ENCODE measurements around the gene INSRR.

Gene INSRR

DNA sequence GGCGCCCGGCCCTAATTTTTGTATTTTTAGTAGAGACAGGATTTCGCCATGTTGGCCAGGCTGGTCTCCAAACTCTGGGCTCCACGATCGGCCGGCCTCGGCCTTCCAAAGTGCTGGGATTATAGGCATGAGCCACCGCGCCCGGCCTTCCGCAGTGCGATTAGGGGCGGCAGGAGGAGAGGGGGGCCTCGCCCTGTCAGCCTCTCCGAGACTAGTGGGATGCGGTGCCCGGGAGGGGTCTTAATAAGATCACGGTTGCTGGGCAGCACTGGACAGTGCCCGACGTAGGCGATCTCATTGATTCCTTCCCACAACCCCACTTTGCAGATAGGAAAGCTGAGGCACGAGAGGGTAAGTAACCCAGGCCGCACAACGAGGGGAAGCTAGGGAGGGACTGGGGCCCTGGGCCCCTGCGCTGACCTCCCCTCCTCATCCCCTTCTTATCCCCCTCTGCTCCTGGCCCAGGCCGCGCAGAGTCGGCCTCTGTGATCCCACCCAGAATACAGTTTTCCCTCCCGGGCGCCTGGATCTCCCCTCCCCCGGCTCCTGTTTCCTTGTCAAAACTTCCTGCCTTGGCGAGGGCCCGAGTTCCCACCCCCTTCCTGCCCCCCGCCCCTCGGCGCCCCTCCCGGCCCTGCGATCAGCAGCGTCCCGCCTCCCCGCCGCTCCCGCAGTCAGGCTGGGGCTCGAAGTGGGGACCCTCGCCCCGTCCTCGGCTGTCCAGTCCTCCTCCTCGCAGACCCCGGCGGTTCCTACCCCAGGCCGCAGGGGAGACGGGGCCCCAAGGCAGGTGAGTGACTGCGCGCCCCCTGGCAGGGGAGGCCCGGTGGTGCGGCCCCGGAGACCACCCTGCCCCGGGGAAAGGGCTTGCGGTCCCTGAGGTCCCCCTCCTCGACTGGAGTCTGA is 34.4 kb upstream of the INSRR start, which contains the start of gene PEAR1:
Gene PEAR1, plus strand, starts transcription at position 671 of the 906 bp plus-strand sequence. CDS start 10,209 bp downstream, outside the sequence.
- no peak for DNase-seq

DNA sequence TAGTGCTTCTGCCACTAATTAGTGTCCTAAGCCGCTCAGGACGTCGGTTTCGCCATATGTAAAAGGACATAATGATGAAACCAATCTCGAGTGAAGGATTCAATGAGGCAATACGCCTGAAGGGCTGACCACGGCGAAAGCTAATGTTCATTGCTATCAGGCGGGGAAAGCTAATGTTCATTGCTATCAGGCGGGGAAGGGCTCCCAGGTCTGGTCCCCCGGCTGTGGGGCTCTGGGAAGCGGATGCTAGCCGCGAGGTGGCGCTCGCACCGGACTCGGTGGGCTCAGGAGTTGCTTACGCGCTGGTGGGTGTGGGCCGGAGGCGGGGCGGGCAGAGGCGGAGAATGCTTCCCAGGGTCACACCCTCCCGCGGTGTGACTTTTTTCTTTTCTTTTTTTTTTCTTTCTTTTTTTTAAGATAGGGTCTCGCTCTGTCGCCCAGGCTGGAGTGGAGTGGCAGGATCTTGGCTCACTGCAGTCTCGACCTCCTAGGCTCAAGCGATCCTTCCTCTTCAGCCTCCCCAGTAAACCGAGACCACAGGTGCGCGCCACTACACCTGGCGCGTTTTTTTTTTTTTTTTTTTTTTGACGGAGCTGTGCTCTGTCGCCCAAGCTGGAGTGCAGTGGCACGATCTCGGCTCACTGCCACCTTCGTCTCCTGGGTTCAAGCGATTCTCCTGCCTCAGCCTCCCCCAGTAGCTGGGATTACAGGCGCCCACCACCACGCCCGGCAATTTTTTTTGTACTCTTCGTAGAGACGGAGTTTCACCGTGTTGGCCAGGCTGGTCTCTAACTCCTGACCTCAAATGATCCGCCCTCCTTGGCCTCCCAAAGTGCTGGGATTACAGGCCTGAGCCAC is 33.5 kb upstream of the INSRR start:
- DNase-seq, result peak; percentile 90

DNA sequence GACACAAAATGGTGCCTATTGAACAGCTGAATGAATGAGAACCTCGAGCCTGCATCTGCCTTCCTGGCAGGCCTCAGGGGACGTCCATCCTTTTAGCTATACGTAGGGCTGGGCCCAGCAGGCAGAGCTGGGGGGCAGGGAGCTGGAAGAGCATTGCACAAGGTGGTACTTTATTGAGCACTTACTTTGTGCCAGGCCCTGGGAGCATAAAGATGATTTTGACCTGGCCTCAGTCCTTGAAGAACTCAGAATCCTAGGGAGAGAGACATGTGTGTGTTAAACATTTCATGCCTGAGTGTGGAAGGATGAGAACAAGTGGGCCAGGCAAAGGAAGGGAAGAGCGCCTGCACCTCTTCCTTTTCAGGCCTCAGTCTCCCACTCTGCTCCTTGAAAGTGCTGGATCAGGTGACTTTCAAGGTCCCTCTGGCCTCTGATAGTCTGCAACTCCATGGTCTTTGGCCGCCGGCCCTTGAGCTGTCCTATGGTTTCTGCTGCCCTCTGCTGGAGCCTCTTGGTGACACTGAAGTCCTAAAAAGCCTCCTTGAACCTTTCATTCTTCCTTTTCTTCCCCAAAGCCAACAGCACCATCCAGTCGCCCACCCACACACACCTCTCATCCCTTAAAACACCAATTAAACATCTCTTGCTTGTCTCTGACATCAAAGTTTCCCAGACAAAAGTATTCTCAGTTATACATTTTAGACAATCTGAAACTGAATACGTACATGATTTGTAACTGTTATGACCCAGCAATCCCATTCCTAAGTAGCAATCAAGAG is 31.1 kb upstream of the INSRR start:
- peak; percentile 57 for DNase-seq

DNA sequence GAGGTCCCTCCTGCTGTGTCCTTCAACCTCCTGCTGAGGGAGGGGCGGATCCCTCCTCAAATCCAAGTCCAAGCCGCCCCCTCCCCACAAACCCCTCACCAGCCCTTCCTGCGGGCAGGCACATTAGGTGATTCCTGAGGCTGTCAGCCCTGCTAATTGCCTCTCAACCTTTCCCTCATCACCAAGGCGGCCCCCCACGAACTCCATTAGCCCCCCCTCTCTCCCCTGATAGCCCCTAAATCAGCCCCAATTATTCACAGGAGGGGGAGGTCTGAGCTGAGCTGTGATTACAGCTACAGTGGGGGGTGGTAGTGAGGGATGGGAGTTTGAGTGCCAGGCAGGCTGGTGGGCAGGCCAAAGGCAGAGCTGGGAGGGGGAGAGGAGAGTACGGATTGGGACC is 28.8 kb upstream of the INSRR start:
- no peak for DNase-seq

DNA sequence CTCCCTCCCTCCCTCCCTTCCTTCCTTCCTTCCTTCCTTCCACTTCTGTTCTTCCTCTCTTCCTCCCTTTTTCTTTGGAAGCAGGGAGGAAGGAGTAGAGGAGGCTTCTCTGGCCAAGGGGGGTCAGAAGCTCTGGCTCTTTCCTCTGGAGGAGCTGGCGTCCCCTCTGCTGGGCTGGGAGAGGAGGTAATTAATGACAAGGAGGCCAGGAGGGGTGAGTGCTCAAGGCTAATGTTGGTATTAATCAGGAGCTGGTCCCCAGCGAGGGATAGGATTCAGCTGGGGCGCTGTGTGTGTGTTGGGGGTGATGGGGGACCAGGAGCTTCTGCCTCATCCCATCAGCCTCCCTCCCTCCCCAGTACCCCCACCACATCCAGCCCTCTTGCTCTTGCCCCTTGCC is 28.4 kb upstream of the INSRR start:
- DNase-seq, result no peak

DNA sequence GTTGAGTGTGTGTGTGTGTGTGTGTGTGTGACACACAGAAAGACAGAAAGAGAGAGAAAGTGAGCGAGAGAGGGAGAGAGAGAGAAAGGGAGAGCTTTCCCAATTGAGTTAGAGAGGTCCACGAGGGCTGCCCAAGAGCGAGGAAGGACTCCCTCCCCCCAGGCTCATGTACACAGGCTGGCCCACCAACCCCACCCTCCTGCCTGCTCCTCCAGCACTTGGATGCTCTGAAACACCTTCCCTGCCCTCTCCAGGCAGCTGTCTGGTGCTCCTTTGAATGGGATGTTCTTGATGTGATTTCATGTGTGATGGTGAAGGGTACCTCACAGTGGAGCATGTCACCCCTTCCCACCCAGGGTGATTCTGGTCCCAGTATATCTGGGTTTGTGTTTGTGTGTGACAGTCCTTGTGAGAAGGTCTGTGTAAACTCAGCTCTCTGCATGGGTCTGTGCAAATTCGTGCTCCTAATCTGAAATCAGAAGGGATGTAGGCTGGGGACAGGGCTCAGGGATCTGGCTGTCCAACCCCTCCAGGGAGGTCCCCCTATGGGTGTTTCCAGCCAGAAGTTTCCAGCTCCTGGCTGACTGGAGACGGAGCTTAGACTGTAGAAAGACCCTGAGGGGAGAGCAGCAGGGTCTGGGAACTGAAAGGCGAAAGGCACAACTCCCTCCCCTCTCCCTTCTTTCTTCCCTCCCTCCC is 27.8 kb upstream of the INSRR start:
- DNase-seq, result no peak

DNA sequence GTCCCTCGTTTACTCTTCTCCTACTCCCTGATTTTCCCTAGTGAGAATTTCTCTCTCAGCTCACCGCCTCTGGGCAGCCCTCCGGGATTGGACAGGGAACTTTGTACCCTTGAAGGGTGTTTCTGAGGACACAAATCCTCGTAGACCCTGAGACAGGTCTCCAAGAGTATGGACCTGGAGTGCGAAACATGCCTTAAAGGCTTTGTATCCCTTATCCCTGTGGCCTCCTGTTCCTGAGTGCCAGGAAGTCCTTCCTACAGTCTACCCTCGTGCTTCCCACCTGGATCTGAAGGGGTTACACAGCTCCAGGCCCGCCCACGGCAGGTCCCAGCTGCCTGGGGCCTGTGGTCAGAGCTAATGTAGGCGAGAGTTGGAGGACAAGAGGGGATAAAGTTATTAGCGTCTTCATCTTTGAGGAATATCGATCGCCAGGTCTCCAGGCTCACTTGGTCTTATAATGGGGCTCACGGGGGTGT is 27.0 kb upstream of the INSRR start:
- DNase-seq, result no peak

DNA sequence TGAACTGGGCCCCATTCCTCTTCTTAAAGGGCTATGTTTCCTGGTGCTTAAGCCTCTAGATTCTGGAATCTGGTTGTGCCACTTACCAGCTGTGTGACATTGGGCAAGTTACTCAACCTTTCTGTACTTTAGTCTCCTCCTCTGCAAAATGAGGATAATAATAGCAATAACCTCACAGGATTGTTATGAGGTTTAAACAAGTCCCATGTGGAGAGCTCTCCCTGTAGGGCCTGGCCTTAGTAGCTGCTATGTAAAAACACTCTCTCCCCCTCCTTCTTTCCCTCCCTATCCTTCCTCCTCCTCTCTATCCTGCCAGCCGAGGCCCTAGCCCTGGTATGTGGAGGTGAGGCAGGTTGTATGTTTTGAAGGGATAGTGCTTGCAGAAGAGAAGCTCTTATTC is 26.4 kb upstream of the INSRR start:
- no peak for DNase-seq

DNA sequence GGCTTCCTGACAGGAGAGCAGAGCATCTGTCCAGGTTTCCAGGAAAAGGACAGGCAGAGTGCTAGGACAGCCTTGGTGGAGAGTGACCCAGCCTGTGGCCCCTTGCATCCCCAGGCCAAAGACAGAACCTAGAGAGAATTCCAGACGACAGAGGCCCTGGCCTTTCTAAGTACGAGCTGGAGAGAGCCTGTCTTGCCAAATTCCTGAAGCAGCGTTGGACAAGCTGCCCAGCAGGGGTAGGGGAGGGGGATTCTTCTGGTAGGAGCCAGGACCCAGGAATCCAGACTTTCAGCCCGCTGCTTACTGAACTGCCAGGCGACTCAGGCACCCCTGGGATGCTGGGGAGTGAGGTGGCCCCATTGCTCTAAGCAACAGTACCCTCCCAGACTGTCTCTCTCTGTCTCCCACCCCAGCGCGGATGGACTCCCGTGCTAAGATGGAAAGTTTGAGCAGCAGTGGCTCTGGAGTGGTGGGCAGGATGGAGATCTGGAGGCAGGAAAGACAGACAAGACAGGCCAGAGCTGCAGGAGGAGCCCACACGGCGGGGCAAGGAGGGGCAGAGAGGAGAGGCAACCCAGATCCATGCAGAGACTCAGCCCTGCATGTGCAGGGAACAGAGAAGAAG is 25.8 kb upstream of the INSRR start:
- DNase-seq, result no peak

DNA sequence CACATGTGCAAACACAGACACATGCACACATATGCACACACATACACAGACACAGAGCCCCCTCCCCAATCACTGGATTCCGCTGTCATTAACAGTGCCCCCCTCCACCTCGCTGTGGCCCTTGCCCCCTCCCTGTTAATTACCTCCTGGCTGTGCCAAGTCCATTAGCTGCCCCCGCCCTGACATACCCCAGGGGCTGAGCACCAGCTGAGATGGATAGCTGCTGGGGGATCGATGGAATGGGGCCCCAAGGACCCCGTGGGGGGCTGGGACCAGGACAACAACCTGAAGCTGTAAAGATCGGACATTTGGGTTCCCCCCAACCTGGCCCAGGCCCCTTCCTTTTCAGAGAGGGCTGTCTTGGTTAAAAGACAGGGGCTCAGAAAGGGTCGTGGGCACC is 25.0 kb upstream of the INSRR start:
- no peak for DNase-seq

DNA sequence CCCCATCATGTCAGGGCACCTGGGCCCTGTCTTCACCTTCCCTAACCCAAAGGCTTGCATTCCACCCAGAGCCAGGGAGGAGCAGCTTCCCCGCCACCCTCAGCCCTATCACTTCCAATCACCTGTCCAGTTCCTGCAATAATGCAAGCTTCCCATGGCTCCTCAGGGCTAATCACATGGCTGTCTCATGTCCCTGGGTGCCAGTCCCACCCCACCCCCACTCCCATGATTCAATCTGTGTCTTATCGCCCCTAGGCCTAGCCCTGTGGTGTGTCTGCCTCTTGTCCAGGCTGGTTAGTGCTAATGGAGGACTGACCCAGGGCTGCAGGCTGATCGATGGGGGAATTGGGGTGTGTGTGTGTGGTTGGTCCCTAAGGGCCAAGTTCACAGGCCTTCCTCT is 23.6 kb upstream of the INSRR start:
- no peak for DNase-seq

DNA sequence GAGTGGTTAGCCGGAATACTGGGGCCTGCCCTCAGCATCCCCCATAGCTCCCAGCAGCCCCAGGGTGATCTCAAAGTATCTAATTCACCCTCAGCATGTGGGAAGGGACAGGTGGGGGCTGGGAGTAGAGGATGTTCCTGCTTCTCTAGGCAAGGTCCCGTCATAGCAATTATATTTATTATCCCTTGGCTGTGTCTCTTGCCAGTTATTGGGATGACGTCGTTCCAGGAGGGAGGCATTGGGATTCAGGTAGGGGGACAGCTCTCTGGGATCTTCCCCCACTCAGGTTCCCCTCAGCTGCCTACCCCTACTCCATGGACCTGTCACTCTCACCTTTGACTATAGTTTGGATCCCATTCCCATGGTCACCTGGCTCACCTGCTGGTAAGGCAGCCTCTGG is 22.7 kb upstream of the INSRR start:
- no peak for DNase-seq

DNA sequence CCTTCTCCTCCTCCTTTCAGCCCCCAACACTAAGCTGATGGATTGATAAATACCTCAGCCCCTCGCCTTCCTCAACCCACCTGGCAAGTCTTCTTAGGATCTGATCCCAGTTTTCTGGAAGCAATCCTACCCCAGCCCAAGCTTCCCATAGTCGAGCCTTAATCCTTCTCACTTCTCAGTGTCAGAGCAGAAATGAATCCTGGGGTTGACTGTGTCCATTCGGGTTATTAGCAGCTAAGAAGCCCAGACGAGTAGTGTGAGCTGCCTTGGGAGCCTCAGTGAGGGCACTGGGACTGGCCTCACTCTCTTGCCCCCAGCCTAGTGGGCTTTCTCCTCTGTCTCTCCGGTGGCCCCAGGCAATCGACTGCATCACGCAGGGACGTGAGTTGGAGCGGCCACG is 22.2 kb upstream of the INSRR start:
- no peak for DNase-seq

DNA sequence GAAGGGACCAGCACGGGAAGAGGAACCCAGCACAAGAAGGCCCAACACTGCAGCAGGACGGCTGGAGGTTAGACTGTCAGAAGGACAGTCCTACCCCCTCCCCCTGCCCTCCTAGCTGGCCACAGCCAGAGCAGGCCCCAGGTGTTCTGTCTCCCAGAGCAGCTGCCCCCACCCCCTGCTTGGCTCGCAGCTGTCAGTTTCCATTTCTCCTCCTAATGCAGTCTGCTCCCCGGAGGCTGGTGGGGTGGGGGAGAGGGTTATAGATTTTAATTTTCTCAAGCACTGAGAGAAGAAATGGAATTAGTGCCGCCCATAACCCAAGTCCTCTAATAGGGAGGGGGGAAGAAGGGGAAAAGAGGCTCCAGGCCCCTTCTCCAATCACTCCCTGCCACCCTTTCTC is 21.6 kb upstream of the INSRR start:
- DNase-seq, result no peak

DNA sequence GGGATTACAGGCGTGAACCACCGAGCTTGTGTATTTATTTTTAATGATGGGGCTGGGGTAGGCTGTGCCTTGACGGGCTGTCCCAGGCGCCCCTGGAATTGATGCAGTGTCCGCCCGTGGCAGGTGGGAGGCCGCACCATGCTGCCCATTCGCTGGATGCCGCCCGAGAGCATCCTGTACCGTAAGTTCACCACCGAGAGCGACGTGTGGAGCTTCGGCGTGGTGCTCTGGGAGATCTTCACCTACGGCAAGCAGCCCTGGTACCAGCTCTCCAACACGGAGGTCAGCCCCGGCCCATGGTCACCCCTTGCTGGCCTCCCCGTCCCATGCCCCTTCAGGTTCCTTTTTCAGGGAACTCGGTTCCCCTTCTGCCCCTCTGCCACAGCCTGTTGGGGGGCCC is 21.0 kb upstream of the INSRR start:
- DNase-seq, result no peak

DNA sequence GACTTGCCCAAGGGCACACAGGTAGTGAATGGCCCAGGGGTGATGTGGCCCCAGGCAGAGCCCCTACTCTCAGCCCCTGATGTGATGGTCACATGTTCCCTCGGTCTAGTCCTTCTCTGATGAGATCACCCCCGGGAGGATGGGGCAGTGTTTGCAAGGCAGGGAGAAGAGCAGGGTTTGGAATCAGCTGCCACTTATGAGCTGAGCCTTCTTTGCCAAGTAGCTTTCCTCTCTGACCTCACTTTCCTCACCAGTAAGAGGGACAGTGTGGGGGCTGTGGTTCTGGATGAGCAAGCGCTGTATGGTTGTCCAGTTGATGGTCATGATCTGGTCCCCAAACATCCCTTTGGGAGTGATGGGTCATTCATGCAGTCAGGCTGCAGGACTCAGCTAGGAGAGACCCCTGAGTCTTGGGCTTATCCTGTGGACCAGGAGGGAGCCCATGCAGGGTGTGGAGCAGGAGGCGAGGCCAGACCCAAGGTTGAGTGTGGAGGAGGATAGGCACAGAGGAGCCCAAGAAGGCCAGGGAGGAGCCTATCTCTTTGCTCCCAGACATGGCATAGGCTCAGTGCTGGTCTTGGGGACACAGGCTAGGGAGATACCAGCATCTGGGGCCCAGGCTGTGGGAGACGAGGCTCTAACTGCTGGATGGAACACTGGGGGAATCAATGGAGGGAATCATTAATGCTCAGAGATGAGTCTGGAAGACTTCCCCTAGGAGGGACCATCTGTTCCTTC is 18.7 kb upstream of the INSRR start:
- no peak for DNase-seq

DNA sequence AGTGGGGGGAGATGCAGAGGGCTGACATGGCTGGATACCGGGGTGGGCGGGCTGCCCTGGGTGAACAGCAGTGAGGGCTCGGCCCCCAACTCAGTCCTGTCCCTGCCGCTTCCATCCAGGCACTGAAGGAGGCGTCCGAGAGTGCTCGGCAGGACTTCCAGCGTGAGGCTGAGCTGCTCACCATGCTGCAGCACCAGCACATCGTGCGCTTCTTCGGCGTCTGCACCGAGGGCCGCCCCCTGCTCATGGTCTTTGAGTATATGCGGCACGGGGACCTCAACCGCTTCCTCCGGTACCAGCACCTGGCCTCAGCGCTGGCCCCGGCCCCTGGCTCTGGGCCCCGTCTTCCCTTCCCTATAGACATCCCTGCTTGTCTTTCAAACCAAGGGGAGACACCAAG is 17.4 kb upstream of the INSRR start:
- no peak for DNase-seq

DNA sequence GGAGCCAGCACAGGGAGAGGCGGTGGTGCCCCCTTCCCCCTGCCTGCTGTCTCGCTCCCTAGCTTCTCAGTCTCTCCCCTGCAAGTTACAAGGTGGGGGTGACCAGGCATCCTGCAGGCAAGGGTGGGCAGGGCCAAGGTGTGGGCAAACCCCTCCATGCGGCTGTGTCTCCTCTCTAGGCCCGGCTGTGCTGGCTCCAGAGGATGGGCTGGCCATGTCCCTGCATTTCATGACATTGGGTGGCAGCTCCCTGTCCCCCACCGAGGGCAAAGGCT is 16.4 kb upstream of the INSRR start:
- no peak for DNase-seq

DNA sequence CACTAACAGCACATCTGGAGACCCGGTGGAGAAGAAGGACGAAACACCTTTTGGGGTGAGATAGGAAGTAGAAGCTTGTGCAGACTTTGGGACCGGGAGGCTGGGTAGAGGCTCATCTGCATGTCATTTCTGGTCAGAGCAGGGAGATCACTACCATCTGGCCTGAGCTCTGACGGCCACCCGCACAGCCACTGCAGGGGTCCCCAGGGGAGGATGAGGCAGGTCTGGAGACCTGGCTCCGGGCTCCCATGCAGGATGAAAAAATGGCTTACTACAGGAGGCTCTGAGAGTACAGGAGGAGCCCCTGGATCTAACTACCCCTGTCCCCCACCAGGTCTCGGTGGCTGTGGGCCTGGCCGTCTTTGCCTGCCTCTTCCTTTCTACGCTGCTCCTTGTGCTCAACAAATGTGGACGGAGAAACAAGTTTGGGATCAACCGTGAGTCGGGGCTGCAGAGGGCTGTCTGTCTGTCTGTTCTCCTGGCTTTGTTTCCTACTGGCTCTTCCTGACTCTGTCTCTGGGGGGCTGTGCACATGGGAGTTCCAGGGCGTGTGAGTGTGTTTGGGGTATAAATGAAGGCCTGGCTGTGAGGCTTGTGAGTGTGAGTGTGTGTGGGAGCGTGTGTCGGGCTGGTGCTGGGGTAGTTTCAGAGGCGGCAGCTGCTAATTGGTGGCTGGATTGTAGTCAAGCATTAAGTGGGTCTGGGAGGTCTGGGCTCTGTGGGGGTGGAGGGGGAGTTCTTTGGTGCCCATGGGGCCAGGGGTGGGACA is 15.8 kb upstream of the INSRR start:
- no peak for DNase-seq

DNA sequence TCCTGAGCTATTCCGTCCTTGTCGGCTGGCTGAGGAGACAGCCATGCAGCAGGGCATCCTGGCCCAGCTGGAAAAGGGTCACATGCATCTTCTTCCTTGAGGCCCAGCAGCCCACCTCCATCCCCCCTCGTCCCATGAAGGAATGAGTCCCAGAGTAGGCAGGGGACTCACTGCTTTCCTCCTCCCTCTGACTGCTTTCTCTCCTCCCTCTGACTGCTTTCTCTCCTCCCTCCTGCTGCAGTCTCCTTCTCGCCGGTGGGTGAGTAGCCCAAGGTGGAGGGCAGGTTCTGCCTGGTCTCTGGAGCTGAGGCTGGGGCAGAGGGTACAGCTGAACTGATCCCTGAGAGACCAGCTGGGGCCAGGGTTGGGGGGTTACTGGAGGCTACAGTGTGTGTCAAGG is 15.2 kb upstream of the INSRR start:
- no peak for DNase-seq

DNA sequence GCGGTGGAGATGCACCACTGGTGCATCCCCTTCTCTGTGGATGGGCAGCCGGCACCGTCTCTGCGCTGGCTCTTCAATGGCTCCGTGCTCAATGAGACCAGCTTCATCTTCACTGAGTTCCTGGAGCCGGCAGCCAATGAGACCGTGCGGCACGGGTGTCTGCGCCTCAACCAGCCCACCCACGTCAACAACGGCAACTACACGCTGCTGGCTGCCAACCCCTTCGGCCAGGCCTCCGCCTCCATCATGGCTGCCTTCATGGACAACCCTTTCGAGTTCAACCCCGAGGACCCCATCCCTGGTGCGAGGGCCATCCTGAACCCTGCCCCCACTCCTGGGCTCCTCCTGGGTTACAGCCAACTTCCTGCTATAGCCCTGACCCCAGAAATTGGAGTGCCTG is 14.7 kb upstream of the INSRR start:
- DNase-seq, result no peak
